Mammary epithelial cell (primary cell): ENCODE measurements around the gene TRAPPC2L.

Source experiments
- CTCF ChIP-seq, 2 donors: IDR thresholded peaks in 1 of 2; conservative IDR thresholded peaks in 1 of 2; 2 replicates each; pipeline ENCODE4 v1.5.1; 2011 to 2012; ENCODE audit warnings: inconsistent platforms in 2 of 2, low read length in 2 of 2, mild to moderate bottlenecking in 2 of 2, control low read depth in 1 of 2, low read depth in 1 of 2; ENCODE audit not compliant: insufficient read depth in 1 of 2; ENCODE audit errors: extremely low read depth in 1 of 2
- EZH2 ChIP-seq: IDR thresholded peaks from 2 replicates; pipeline ENCODE4 v1.6.1; 2012; ENCODE audit warnings: low read length, inconsistent platforms, borderline replicate concordance

DNA sequence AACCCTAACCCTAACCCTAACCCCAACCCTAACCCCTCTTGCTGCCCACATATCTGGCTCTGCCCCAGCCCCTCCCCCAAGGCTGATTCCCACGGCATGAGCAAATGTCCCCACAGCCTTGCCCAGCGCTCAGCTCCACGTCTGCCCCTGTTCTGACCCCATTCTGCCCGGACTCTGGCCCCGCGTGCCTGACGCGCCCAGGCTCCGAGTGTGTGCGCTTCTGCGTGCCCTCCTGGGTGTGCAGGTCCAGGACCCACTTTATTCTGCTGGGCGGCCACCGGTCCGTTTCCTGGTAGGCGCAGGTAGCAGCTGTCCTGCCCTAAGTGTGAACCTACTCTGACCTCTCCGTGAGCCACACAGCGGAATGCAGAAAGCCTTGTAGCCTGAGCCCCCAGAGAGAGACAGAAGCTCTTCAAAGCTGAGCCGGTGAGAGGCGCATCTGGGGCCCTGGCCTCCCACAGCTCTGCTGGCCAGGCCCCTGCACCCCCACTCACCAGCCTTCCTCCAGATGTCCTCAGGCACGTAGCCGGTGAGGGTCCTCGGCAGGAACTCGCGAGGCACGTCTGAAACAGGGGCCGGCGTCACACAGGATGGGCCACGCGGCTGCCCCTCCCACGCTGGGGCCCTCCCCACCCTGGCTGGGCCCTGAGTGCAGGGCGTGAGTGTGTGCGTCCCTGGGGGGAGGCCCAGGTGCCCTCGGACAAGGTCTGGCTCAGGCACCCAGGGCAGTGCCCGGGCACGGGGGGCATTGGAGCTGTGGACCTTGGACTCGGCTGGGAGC lies 23.5 kb downstream of the TRAPPC2L start:
- TF ChIP-seq CTCF (conservative IDR thresholded peaks at IDR 0.05 in 1 of 2, IDR thresholded peaks at IDR 0.05 in 1 of 2; ENCODE audit: extremely low read depth in 1 of 2, insufficient read depth in 1 of 2, low read depth in 1 of 2, low read length in 2 of 2) (no peak), EZH2 (no peak)
